ENCODE results near the gene MYZAP. TPM values are rescaled to one million over a fixed set of nuclear protein-coding genes. Genes with fewer than 3 reads are reported as not detected.

MYZAP gene
- total RNA-seq, 1 experiment from 2014 or later = 0.63 TPM

DNA sequence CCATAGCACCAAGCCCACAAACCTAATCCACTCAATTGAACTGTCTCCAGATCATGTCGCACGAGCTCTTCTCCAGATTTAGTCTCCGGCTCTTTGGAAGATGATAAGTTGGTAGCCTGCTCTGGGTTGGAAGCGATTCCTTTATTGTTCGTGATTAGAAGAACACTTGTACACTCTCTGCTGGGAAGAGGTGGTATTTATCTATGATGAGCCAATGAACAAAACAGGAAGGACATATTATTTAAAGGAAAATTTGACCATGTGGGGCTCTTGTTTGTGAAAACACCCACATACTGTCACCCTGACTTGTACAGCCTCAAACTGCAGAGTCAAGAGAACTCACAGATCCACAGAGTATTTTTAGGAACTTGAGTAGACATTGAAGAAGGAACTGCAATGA, 54.4 kb downstream of the MYZAP start:
- Histone ChIP-seq H3K79me2 (ENCODE audit: insufficient read depth, low read length) (no peaks in the 10 kb centered on the region), H2BK20ac (ENCODE audit: low read depth, low read length, poor library complexity, severe bottlenecking) (no peak overlapping the region), H3K4me1 (ENCODE audit: insufficient read depth, low read length) (no peaks in the 10 kb centered on the region), H3K23me2 (ENCODE audit: insufficient read length, low read depth, low read length, poor library complexity, severe bottlenecking) (no peaks in the 10 kb centered on the region), H2AFZ (ENCODE audit: low read length) (no peak overlapping the region), H3K27me3 (ENCODE audit: insufficient read depth, low read length) (no peaks in the 10 kb centered on the region), H3K56ac (ENCODE audit: insufficient read length, low read depth, low read length) (no peak overlapping the region), H2AK5ac (ENCODE audit: insufficient read length, low read length) (no peak overlapping the region), H3K9ac (ENCODE audit: extremely low read depth, insufficient read length, low read length) (no peak overlapping the region), H3K9me3 (ENCODE audit: control insufficient read depth, low read depth, low read length) (no peaks in the 10 kb centered on the region), H3K27ac (ENCODE audit: insufficient read length, low read depth, low read length) (no peak overlapping the region), H4K8ac (replicated peaks; ENCODE audit: insufficient read length, low read depth, low read length) (no peak overlapping the region), H2BK15ac (ENCODE audit: low read depth, low read length) (no peak overlapping the region), H4K5ac (ENCODE audit: insufficient read length, low read depth, low read length) (no peak overlapping the region), H2BK120ac (ENCODE audit: low read depth, low read length, poor library complexity, severe bottlenecking) (no peak overlapping the region), H3K79me1 (ENCODE audit: insufficient read depth, low read depth, low read length, poor library complexity, severe bottlenecking) (no peaks in the 10 kb centered on the region), H3K4ac (ENCODE audit: low read depth, low read length) (no peak overlapping the region), H2BK5ac (ENCODE audit: insufficient read length, low read length) (no peak overlapping the region), H4K20me1 (ENCODE audit: control insufficient read depth, insufficient read depth, insufficient read length) (no peaks in the 10 kb centered on the region), H3K4me2 (ENCODE audit: insufficient read depth, insufficient read length, low read length) (no peak overlapping the region), H3K14ac (ENCODE audit: insufficient read depth, low read length) (no peak overlapping the region), H3T11ph (ENCODE audit: low read length) (no peak overlapping the region), H4K91ac (ENCODE audit: insufficient read length, low read depth, low read length) (no peak overlapping the region), H3K18ac (ENCODE audit: insufficient read length, low read depth, low read length) (no peak overlapping the region), H3K23ac (ENCODE audit: insufficient read length, low read depth, low read length) (no peak overlapping the region), H2BK12ac (ENCODE audit: insufficient read length, low read depth, low read length) (no peak overlapping the region)
- DNase-seq = no peak
- Mint-ChIP-seq H3K9me3 (no peaks in the 10 kb centered on the region), H3K36me3 (ENCODE audit: insufficient read depth in 1 of 3, low read depth in 3 of 3) (no peaks in the 10 kb centered on the region), H3K27ac (no peak overlapping the region), H3K27me3 (ENCODE audit: low read depth) (peaks cover 23% of the 10 kb centered on the region), H3K4me1 (peaks cover 0 to 2% of the 10 kb centered on the region in 2 experiments; a peak in 1 of 4 replicates), H3K4me3 (no peak overlapping the region)
- TF ChIP-seq, protein P1, sequence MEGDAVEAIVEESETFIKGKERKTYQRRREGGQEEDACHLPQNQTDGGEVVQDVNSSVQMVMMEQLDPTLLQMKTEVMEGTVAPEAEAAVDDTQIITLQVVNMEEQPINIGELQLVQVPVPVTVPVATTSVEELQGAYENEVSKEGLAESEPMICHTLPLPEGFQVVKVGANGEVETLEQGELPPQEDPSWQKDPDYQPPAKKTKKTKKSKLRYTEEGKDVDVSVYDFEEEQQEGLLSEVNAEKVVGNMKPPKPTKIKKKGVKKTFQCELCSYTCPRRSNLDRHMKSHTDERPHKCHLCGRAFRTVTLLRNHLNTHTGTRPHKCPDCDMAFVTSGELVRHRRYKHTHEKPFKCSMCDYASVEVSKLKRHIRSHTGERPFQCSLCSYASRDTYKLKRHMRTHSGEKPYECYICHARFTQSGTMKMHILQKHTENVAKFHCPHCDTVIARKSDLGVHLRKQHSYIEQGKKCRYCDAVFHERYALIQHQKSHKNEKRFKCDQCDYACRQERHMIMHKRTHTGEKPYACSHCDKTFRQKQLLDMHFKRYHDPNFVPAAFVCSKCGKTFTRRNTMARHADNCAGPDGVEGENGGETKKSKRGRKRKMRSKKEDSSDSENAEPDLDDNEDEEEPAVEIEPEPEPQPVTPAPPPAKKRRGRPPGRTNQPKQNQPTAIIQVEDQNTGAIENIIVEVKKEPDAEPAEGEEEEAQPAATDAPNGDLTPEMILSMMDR (conservative IDR thresholded peaks at IDR 0.05) = no peak
- WGBS (ENCODE audit: extremely low coverage, insufficient read length, low lambda C conversion rate) = no CpG with 5 or more reads among the region's 5 CpGs
